Thoracic aorta (tissue), 2 donors: ENCODE measurements around the gene SRSF12. TPM values are rescaled to one million over a fixed set of nuclear protein-coding genes. Genes with fewer than 3 reads are reported as not detected.

Source experiments
- ATAC-seq: fragments of 150-250 bp; one replicate; pipeline ENCODE4 v1.8.0; 2017; ENCODE audit warnings: low read depth; ENCODE audit not compliant: insufficient number of reproducible peaks, low FRiP score
- DNase-seq: peaks from one replicate; pipeline ENCODE4 v3.0.0-alpha.2; 2020; ENCODE audit warnings: low spot score
- H3K27ac ChIP-seq, 2 donors: fragments of 200-600 bp; sonication (generic); 1 replicate in 1 of 2; 2 replicates in 1 of 2; pipeline ENCODE4 v1.5.1; 2016; ENCODE audit warnings: mild to moderate bottlenecking in 2 of 2, moderate library complexity in 2 of 2
- H3K27me3 ChIP-seq: fragments of 200-600 bp; sonication (generic); replicated peaks from 2 replicates; pipeline ENCODE4 v1.6.0; 2016; ENCODE audit warnings: mild to moderate bottlenecking; ENCODE audit not compliant: insufficient read depth
- H3K36me3 ChIP-seq: fragments of 200-600 bp; sonication (generic); one replicate; pipeline ENCODE4 v1.5.1; 2016
- H3K4me1 ChIP-seq, 2 donors: fragments of 200-600 bp; sonication (generic); 1 replicate in 1 of 2; 2 replicates in 1 of 2; pipeline versions ENCODE4 v1.5.1 to v1.6.0; 2016; ENCODE audit warnings: low read depth in 2 of 2, mild to moderate bottlenecking in 1 of 2; ENCODE audit not compliant: control insufficient read depth in 1 of 2
- H3K4me3 ChIP-seq: fragments of 200-600 bp; sonication (generic); 2 replicates; pipeline ENCODE4 v1.5.1; 2016; ENCODE audit warnings: mild to moderate bottlenecking
- H3K9me3 ChIP-seq: fragments of 200-600 bp; sonication (generic); 2 replicates; pipeline ENCODE4 v1.5.1; 2016
- CTCF ChIP-seq: fragments of 200-600 bp; sonication (generic); IDR thresholded peaks from one replicate; pipeline ENCODE4 v1.5.1; 2019; ENCODE audit warnings: antibody characterized with exemption
- total RNA-seq, 2 donors: library from RNA; depleted of rRNA; stranded (reverse); fragments of >200 nt; gene quantifications; one replicate each; pipeline versions ENCODE4 v1.1.0 to v1.2.3, GENCODE V29; 2016

SRSF12 gene
- total RNA-seq, 2 donors from 2014 or later, result 0.41 to 1.3 TPM

GRCh38 chr6:89081129-89081422 is 36.8 kb downstream of the SRSF12 start:
- ATAC-seq (no peak), DNase-seq (no peak)
- peaks cover 24 to 28% of the 10 kb centered on the region in 2 donors for H3K4me1 ChIP-seq
- H3K27me3 ChIP-seq, result no peaks in the 10 kb centered on the region
- H3K4me3 ChIP-seq, result peak overlapping the region; percentile 100
- peak overlapping the region; percentile 100 for H3K27ac ChIP-seq
- TF ChIP-seq CTCF, result no peak
- H3K9me3 ChIP-seq, result no peaks in the 10 kb centered on the region
- H3K36me3 ChIP-seq, result peaks cover 15% of the 10 kb centered on the region

- Histone ChIP-seq H3K9me3 (no peaks in the 10 kb centered on the region), H3K4me1 (peaks cover 21 to 22% of the 10 kb centered on the region in 2 donors), H3K27me3 (no peaks in the 10 kb centered on the region), H3K27ac (peak within 1 kb of the TSS; percentile 100), H3K4me3 (peak within 1 kb of the TSS; percentile 100), H3K36me3 (peaks cover 11% of the 10 kb centered on the region)
- TF ChIP-seq CTCF, result no peak
- DNase-seq (peak; percentile 100), ATAC-seq (peak; percentile 83)
Observed at GRCh38 chr6:89080281-89081128, 37.4 kb downstream of the SRSF12 start, which contains the start of gene PNRC1. Gene PNRC1, plus strand, starts transcription at chr6:89080751. Its CDS starts 144 bp downstream, at chr6:89080895.

- no peaks in the 10 kb centered on the region for H3K9me3 ChIP-seq
- DNase-seq (no peak), ATAC-seq (no peak)
- peak overlapping the region; percentile 100 for H3K27ac ChIP-seq
- TF ChIP-seq CTCF, result no peak
- peaks cover 14% of the 10 kb centered on the region in 2 donors for H3K4me1 ChIP-seq
- no peaks in the 10 kb centered on the region for H3K27me3 ChIP-seq
- peak overlapping the region; percentile 100 for H3K4me3 ChIP-seq
- H3K36me3 ChIP-seq, result peaks cover 3% of the 10 kb centered on the region
Observed at GRCh38 chr6:89079511-89080234, 38.2 kb downstream of the SRSF12 start.

- no peak overlapping the region for H3K27ac ChIP-seq
- no peaks in the 10 kb centered on the region for H3K36me3 ChIP-seq
- TF ChIP-seq CTCF, result no peak
- ATAC-seq, result no peak
- no peak for DNase-seq
- no peak overlapping the region for H3K4me3 ChIP-seq
- H3K27me3 ChIP-seq, result no peaks in the 10 kb centered on the region
- peaks cover 0 to 7% of the 10 kb centered on the region in 2 donors for H3K4me1 ChIP-seq
- H3K9me3 ChIP-seq, result no peaks in the 10 kb centered on the region
Observed at GRCh38 chr6:89073840-89074239, 44.0 kb downstream of the SRSF12 start.

- H3K27me3 ChIP-seq, result no peaks in the 10 kb centered on the region
- DNase-seq (no peak), ATAC-seq (no peak)
- TF ChIP-seq CTCF, result no peak
- no peaks in the 10 kb centered on the region for H3K36me3 ChIP-seq
- peaks cover 0 to 7% of the 10 kb centered on the region in 2 donors for H3K4me1 ChIP-seq
- no peaks in the 10 kb centered on the region for H3K9me3 ChIP-seq
- no peak overlapping the region for H3K27ac ChIP-seq
- H3K4me3 ChIP-seq, result no peak overlapping the region
Observed at GRCh38 chr6:89073014-89073620, 44.8 kb downstream of the SRSF12 start.
